GM19025 (cell line): Measurements from ENCODE around the gene DRC3.

ENCODE experiments used
- ATAC-seq: cut with Tn5 transposase; IDR thresholded peaks from one replicate; pipeline ENCODE4 v1.9.1; 2021; ENCODE audit warnings: mild to moderate bottlenecking, low read depth, moderate library complexity; ENCODE audit not compliant: unreplicated experiment

The DRC3 gene

GRCh38 chr17:18017958-18018357 lies 45.3 kb downstream of the DRC3 start:
- ATAC-seq: no peak

- no peak for ATAC-seq
These were observed 45.8 kb downstream of the DRC3 start for GRCh38 chr17:18018411-18018921.

GRCh38 chr17:18019838-18020154 lies 47.1 kb downstream of the DRC3 start:
- ATAC-seq: no peak

- ATAC-seq: no peak
These were observed 48.3 kb downstream of the DRC3 start for GRCh38 chr17:18020971-18021370.

- no peak for ATAC-seq
These were observed 48.7 kb downstream of the DRC3 start for GRCh38 chr17:18021372-18021771.

- peak; percentile 67 for ATAC-seq
These were observed 52.7 kb downstream of the DRC3 start for GRCh38 chr17:18025241-18025944.

- ATAC-seq: peak; percentile 30
These were observed 53.5 kb downstream of the DRC3 start for GRCh38 chr17:18025945-18026776.

- no peak for ATAC-seq
These were observed 54.6 kb downstream of the DRC3 start for GRCh38 chr17:18027280-18027679.

- no peak for ATAC-seq
These were observed 55.7 kb downstream of the DRC3 start for GRCh38 chr17:18028114-18028951.

- no peak for ATAC-seq
These were observed 56.4 kb downstream of the DRC3 start for GRCh38 chr17:18028952-18029540.

- no peak for ATAC-seq
These were observed 59.3 kb downstream of the DRC3 start for GRCh38 chr17:18031955-18032354.

- ATAC-seq: peak; percentile 47
These were observed 60.9 kb downstream of the DRC3 start for GRCh38 chr17:18033442-18034099.

GRCh38 chr17:18035704-18036103 lies 63.0 kb downstream of the DRC3 start:
- ATAC-seq: no peak

- ATAC-seq: no peak
These were observed 64.8 kb downstream of the DRC3 start for GRCh38 chr17:18037486-18037885.

GRCh38 chr17:18038149-18038850 lies 65.6 kb downstream of the DRC3 start:
- ATAC-seq: no peak

GRCh38 chr17:18038861-18039534 lies 66.3 kb downstream of the DRC3 start, which contains the start of the genes ATPAF2 and GID4:
TSS of gene ATPAF2 (minus strand) at chr17:18039168. CDS start at chr17:18039013, 155 bp downstream.
TSS of gene GID4 (plus strand) at chr17:18039408. CDS start at chr17:18039465, 57 bp downstream.
- ATAC-seq: peak; percentile 92

- ATAC-seq: peak; percentile 29
These were observed 67.0 kb downstream of the DRC3 start for GRCh38 chr17:18039535-18040260.

GRCh38 chr17:18040261-18040858 lies 67.7 kb downstream of the DRC3 start:
- no peak for ATAC-seq
